Measurements from ENCODE around the gene SOSTDC1.

The SOSTDC1 gene

GRCh38 chr7:16438988-16439387 lies 26.6 kb downstream of the SOSTDC1 start:
- no peak overlapping the region for H3K9ac ChIP-seq
- H4K20me1 ChIP-seq = no peaks in the 10 kb centered on the region
- H3K4me3 ChIP-seq = no peak overlapping the region

GRCh38 chr7:16436306-16436705 lies 29.2 kb downstream of the SOSTDC1 start:
- Histone ChIP-seq H3K4me2 (no peak overlapping the region), H3K27ac (no peak overlapping the region)

More at GRCh38 chr7:16438988-16439387, 26.6 kb downstream of the SOSTDC1 start:
- Histone ChIP-seq H3K27ac (no peak overlapping the region), H3K36me3 (no peaks in the 10 kb centered on the region), H3K4me2 (no peak overlapping the region), H3K9me3 (no peaks in the 10 kb centered on the region), H3K4me1 (no peaks in the 10 kb centered on the region), H3K27me3 (no peaks in the 10 kb centered on the region)
- no peak for TF ChIP-seq Cebpa-rat (IDR thresholded peaks at IDR 0.05)

GRCh38 chr7:16433568-16434122 lies 31.9 kb downstream of the SOSTDC1 start:
- H3K4me3 ChIP-seq = no peak overlapping the region
- H3K27ac ChIP-seq = no peak overlapping the region

More at GRCh38 chr7:16436306-16436705, 29.2 kb downstream of the SOSTDC1 start:
- H3K9me3 ChIP-seq = no peaks in the 10 kb centered on the region
- no peaks in the 10 kb centered on the region for H3K27me3 ChIP-seq
- no peaks in the 10 kb centered on the region for H3K4me1 ChIP-seq
- no peaks in the 10 kb centered on the region for H4K20me1 ChIP-seq
- no peak for TF ChIP-seq Cebpa-rat (IDR thresholded peaks at IDR 0.05)
- no peaks in the 10 kb centered on the region for H3K36me3 ChIP-seq
- no peak overlapping the region for H3K9ac ChIP-seq
- H3K4me3 ChIP-seq = no peak overlapping the region

GRCh38 chr7:16432425-16432731 lies 33.2 kb downstream of the SOSTDC1 start:
- Histone ChIP-seq H3K4me1 (no peaks in the 10 kb centered on the region), H3K4me3 (no peak overlapping the region), H3K9me3 (no peaks in the 10 kb centered on the region), H3K4me2 (no peak overlapping the region), H3K27ac (no peak overlapping the region), H3K27me3 (no peaks in the 10 kb centered on the region), H4K20me1 (no peaks in the 10 kb centered on the region), H3K36me3 (no peaks in the 10 kb centered on the region), H3K9ac (no peak overlapping the region)
- no peak for TF ChIP-seq Cebpa-rat (IDR thresholded peaks at IDR 0.05)

More at GRCh38 chr7:16433568-16434122, 31.9 kb downstream of the SOSTDC1 start:
- Histone ChIP-seq H3K36me3 (no peaks in the 10 kb centered on the region), H3K27me3 (no peaks in the 10 kb centered on the region), H4K20me1 (no peaks in the 10 kb centered on the region), H3K9ac (no peak overlapping the region), H3K4me2 (no peak overlapping the region), H3K9me3 (no peaks in the 10 kb centered on the region), H3K4me1 (no peaks in the 10 kb centered on the region)
- no peak for TF ChIP-seq Cebpa-rat (IDR thresholded peaks at IDR 0.05)

GRCh38 chr7:16431646-16432424 lies 33.7 kb downstream of the SOSTDC1 start:
- no peak for TF ChIP-seq Cebpa-rat (IDR thresholded peaks at IDR 0.05)
- H3K4me1 ChIP-seq = no peaks in the 10 kb centered on the region
- no peaks in the 10 kb centered on the region for H3K27me3 ChIP-seq
- no peak overlapping the region for H3K4me2 ChIP-seq
- no peak overlapping the region for H3K4me3 ChIP-seq
- H3K27ac ChIP-seq = no peak overlapping the region
- no peaks in the 10 kb centered on the region for H3K36me3 ChIP-seq
- H4K20me1 ChIP-seq = no peaks in the 10 kb centered on the region
- H3K9me3 ChIP-seq = no peaks in the 10 kb centered on the region
- no peak overlapping the region for H3K9ac ChIP-seq

GRCh38 chr7:16430133-16430532 lies 35.4 kb downstream of the SOSTDC1 start:
- H3K4me1 ChIP-seq = no peaks in the 10 kb centered on the region
- no peaks in the 10 kb centered on the region for H3K27me3 ChIP-seq
- no peaks in the 10 kb centered on the region for H3K36me3 ChIP-seq
- TF ChIP-seq Cebpa-rat (IDR thresholded peaks at IDR 0.05) = no peak
- H4K20me1 ChIP-seq = no peaks in the 10 kb centered on the region
- H3K27ac ChIP-seq = no peak overlapping the region
- H3K9me3 ChIP-seq = no peaks in the 10 kb centered on the region
- no peak overlapping the region for H3K9ac ChIP-seq
- H3K4me2 ChIP-seq = no peak overlapping the region
- no peak overlapping the region for H3K4me3 ChIP-seq

GRCh38 chr7:16428672-16429071 lies 36.9 kb downstream of the SOSTDC1 start:
- Histone ChIP-seq H4K20me1 (no peaks in the 10 kb centered on the region), H3K36me3 (no peaks in the 10 kb centered on the region), H3K27ac (no peak overlapping the region), H3K9ac (no peak overlapping the region), H3K27me3 (no peaks in the 10 kb centered on the region), H3K9me3 (no peaks in the 10 kb centered on the region), H3K4me1 (no peaks in the 10 kb centered on the region), H3K4me3 (no peak overlapping the region), H3K4me2 (no peak overlapping the region)
- TF ChIP-seq Cebpa-rat (IDR thresholded peaks at IDR 0.05) = no peak

GRCh38 chr7:16428182-16428581 lies 37.4 kb downstream of the SOSTDC1 start:
- Histone ChIP-seq H3K9ac (no peak overlapping the region), H3K27ac (no peak overlapping the region), H3K4me1 (no peaks in the 10 kb centered on the region), H3K4me2 (no peak overlapping the region), H3K36me3 (no peaks in the 10 kb centered on the region), H3K27me3 (no peaks in the 10 kb centered on the region), H3K9me3 (no peaks in the 10 kb centered on the region), H3K4me3 (no peak overlapping the region), H4K20me1 (no peaks in the 10 kb centered on the region)
- TF ChIP-seq Cebpa-rat (IDR thresholded peaks at IDR 0.05) = no peak

- no peak overlapping the region for H3K4me2 ChIP-seq
- no peak overlapping the region for H3K4me3 ChIP-seq
- no peaks in the 10 kb centered on the region for H3K9me3 ChIP-seq
- H3K27ac ChIP-seq = no peak overlapping the region
- no peaks in the 10 kb centered on the region for H3K27me3 ChIP-seq
- no peak for TF ChIP-seq Cebpa-rat (IDR thresholded peaks at IDR 0.05)
- no peaks in the 10 kb centered on the region for H4K20me1 ChIP-seq
- H3K4me1 ChIP-seq = peaks cover 12% of the 10 kb centered on the region
- no peaks in the 10 kb centered on the region for H3K36me3 ChIP-seq
- no peak overlapping the region for H3K9ac ChIP-seq
Measured at GRCh38 chr7:16423761-16424160, 41.8 kb downstream of the SOSTDC1 start.

GRCh38 chr7:16422917-16423316 lies 42.6 kb downstream of the SOSTDC1 start:
- no peak for TF ChIP-seq Cebpa-rat (IDR thresholded peaks at IDR 0.05)
- no peak overlapping the region for H3K4me2 ChIP-seq
- no peak overlapping the region for H3K27ac ChIP-seq
- H3K36me3 ChIP-seq = no peaks in the 10 kb centered on the region
- H3K9me3 ChIP-seq = no peaks in the 10 kb centered on the region
- H4K20me1 ChIP-seq = no peaks in the 10 kb centered on the region
- peaks cover 12% of the 10 kb centered on the region for H3K4me1 ChIP-seq
- H3K9ac ChIP-seq = no peak overlapping the region
- H3K4me3 ChIP-seq = no peak overlapping the region
- no peaks in the 10 kb centered on the region for H3K27me3 ChIP-seq

Measured in BLaER1 (cell line).